GM21619 (cell line): ENCODE data around the gene FAM78B.

Source experiments
- ATAC-seq: cut with Tn5 transposase; IDR thresholded peaks from one replicate; pipeline ENCODE4 v1.9.1; 2021; ENCODE audit not compliant: unreplicated experiment

FAM78B gene

DNA sequence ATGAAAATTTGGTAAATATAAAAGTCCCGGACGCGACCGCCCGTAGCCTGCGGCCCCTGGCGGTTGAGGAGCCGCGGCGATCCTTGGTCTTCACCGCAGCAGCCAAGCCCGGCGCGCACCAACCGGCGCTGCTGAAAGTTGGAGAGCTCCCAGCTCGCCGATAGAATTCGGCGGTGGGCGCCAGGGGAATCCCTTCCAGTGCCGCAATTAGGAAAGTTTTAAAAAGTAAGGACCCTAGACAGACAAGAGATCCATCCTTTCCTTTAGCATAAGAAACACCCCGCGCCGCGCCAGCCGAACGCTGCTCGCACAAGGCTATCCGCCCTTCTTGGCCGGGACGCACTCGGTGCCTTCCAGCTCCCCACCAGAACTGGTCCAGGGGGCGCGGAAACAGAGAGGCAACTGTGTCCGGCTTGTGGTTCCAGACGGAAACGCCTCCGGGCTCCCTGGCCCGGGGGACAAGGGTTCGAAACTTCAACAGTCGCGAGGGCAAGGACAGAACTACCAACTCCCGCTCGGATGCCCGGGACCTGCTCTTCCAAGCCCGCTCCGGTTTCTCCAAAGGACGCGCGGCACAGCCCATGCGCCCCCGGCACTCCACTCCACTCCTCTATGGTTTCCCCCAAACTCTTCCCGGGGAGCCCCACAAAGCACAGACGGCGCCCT lies 1.7 kb downstream of the FAM78B start:
- ATAC-seq, result no peak

DNA sequence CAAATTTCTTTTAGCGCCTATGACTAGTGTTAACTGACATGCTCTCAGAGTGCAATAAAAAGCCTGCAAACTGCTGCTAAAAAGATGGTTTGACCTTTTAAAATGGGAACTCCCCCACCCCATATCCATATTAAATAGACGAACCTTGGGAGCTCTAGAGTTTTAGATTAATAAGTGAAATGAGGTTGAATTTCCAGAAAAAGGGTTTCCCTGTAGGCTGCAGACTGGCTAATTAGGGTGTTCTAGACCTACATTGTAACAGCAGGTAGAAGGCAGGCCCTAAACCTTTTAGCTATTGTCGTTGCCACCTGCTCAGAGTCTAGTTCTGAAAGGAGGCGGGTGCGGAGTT lies 2.2 kb downstream of the FAM78B start:
- ATAC-seq, result no peak

DNA sequence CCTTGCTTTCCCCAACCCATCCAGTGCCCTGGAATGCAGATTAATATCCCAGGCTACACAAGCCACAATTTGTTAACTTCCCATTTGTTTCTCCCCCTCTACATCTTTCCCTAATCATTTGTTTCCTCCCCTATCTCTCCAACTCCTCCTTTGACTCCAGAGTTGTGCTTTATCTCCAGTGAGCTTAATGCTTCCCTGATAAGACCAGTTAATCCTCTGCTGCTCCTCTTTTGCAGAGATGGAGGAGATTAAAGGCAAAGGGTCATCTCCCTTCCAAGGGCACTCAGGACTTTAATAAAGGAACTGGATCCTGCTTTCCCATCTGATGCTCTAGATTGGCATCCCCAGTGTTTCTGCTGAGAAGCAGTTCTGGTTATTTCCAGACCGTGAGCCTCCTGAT lies 7.1 kb downstream of the FAM78B start:
- ATAC-seq, result no peak

DNA sequence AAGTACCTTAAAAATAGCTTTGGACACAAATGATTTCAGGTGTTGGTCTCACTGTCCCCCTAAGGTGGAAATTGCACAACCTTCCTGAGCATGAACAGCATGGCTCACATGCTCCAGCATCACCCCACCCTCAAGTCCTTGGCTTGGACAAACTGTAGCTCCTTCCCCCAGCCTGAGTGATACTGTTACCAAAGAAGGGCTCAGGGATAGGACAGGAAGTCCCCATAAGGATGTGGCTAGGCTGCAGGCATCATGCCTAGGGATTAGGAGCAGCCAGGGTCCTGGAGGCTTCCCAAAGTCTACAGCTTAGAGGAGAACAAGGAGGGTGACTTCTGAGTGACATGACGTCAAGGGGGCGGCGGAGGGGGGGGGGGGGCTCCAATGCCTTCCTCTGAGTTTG lies 10.1 kb downstream of the FAM78B start:
- ATAC-seq, result no peak

DNA sequence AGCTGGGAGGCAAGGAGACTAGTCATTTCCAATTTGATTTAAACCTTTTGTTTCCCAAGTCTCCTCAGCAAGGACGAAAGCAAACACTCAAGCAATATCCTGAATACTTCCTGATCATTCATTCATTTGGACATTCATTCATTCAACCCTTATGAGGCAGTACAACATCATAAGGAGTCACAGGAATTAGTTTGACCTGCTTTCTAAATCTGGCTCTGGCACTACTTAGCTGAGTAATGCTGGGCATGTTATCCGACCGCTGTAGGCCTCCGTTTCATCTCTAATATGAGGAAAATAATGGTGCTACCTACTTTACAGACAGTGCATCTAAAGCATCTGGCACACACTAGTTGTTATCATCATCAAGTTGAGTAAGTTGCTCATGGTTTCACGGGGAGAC lies 11.7 kb downstream of the FAM78B start:
- no peak for ATAC-seq

DNA sequence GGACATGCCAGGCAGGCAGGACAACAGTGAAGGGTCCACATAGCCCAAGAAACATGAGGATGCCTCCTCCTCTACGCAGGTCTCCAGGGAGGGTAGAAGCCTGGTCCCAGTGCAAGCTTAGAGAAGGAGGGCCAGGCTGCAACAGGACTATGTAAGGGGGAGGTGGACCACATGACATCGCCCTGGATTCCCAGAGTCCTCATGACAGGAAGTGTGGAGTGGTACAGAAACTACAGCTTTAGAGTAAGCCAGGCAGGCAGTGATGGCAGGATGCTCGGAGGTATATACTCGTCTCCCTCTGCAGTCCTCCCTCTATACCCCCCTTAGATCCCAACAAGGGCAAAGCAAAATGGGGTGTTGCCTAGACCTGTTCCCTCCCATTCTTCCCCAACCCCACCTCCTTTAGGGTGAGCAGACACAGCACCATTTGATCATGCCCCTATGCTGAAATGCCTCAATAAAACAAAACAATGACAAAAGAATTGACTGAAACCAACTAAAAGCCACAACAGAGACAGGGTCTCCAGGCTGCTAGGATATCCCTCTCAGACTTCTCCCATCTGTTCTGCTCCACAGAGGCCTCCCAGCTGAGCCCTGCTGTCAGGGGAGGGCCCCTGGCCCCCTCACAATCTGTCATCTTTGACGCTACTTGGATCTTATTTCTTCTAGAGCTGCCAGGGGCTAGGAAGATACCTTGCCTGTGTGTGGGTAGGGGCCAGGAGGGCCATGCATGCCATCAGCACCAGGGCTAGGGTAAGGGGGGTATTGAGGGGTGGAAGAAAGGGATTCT lies 13.1 kb downstream of the FAM78B start:
- no peak for ATAC-seq

DNA sequence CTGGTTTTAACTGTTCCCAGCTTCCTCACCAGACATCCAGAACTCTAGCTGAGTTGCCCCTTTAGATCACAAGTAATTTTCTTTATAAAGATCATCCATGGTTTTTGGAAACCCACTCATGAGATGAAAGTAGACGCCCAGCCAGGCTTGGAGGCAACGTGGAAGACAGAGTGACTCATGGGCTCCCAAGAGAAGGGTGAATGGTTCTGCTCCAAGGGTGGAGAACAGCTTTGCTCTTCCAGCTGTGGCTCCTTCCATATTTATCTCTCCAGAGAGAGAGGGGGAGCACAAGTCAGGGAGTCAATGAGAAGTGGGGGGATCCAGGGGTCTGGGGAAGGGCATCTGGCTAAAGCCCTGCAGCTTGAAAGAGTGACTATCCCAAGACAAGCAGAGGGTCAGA lies 13.8 kb downstream of the FAM78B start:
- ATAC-seq, result no peak

DNA sequence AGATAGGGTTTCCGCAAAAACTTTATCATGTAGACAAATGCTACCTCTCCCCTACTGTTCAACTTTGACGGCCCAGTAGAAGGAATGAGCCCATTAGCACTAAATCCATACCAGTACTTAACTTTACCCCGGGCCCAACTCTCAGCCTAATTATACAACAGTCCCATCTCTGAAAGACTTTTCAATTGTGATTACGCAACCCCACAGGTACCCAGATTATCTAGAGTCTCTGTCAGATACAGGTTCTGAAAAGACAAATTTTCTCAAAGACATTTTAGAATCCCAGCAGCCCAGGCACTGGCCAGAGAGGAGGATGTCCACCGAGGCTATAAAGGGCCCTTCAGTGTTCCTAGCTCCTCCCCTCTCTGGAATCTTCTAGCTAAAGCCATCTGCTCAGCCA lies 15.0 kb downstream of the FAM78B start:
- no peak for ATAC-seq

DNA sequence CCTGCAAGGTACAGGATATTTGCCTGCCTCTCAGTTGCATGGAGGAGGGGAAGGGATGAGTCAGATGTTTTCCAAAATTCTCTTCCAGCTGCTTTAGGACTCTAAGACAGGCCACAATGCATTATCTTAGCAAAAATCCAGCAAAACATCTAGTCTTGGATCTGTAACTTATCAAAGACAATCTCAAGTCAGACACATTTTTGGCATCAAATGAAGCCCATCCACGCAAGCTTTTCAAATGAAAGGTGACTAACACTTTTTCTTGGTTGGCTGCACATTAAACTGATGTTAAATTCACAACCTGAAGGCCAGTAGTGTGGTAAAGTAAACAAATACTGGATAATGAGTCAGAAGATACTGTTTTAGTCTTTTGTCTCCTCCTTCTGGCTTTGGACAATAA lies 21.3 kb downstream of the FAM78B start:
- ATAC-seq, result no peak

DNA sequence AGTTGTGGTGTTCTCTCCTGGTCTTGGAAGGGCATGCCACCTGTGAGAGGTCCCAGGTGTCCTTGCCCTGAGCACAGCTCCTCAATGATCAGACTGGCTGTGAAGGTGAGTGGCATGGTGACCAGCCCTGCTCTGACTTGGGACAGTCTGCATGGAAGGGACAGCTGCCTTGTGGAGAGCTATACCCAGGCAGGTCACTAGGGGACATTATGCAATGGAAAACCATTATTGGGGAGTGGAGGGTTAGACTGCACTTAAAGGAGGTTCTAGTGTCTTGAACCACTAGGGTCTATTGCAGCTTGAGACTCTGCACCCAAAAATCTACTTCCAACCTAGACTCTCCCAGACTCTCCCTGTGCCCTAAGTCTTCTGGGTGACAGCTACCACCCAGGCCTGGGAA lies 24.8 kb downstream of the FAM78B start:
- ATAC-seq, result no peak

DNA sequence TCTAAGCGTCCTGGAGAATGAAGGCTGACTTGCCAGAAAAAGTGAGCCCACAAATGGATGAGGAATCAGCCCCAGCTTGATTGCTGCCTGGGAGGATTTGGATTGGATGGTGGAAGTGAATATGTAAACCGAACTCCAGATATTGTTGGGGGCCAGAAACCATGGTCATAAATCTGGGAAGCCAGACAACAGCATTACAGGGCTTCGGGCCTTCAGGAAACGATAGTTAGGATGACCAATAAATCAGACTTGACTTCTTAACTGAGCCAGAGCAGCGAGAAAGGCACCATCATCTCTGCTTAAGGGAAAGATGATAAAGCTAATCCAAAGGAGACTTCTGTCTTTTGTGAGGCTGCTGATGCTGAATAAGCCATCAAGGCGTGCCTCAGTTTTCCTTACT lies 26.6 kb downstream of the FAM78B start:
- no peak for ATAC-seq

DNA sequence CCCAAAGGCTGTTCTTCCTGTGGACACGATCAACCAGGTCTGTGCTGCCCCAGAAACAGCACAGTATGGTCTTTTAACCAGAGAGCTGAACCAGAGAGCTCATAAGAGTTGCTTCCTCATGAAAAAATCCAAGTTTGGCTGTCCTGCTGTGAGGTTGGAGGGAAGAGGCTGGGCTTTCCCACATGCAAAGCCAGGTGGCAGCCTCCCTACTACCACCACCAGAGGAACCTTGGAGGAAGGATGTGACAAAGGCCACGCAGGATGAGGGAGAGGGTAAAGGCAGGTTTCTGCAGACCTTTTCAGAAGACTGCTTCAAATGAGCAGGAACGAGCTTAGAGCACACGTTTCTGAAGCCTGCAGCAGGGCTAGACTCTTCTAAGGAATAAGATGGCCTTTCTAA lies 27.1 kb downstream of the FAM78B start:
- ATAC-seq, result no peak

DNA sequence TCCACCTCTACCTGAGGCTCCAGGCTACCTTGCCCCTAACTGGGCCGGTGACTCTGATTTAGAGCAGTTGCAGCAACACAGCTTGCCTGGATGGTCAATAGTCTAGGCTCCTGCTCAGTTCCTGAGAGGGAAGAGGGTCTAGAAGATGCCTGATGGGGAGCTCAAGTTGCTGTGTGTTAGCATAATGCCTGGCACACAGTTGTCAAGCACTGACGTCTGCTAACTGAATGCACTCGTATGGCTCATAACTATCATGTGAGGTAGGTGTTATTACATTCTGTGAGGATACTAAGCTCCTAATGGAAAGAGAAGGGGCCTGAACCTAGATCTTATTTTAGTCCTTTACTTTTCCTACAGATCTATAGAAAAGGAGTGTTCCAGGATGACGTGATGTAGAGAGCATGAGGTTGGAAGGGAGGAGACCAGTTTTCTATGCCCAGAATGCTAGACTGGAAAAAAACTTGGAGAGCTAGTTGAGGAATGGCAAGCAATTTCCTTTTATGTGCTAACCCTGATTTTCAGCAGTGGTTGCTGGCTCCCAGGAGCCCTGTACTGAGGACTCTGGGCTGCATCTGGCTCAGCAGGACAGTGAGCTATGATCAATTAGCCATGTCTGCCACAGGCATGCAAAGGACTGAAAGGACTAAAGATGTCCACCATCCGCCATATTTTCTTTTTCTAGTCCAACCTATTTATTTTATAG lies 30.0 kb downstream of the FAM78B start:
- ATAC-seq, result no peak

DNA sequence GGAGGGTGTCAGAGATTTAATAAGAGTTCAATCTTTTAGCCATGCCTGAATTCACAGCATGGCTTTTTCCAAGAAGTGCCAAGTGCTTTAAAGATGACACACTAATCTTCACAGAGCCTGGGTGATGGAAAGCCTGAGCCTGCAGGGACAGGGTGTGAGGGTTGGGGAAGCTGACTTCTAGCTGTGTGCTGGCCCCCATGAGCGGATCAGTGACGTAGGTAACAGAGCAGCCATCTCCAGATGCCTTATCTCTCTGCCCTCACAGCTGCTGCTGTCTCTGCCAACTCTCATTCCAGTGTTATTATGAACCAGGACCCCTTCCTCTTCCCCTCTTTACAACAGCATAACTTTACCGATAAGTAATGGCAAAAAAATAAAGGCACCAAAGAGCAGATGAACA lies 30.6 kb downstream of the FAM78B start:
- ATAC-seq, result no peak

DNA sequence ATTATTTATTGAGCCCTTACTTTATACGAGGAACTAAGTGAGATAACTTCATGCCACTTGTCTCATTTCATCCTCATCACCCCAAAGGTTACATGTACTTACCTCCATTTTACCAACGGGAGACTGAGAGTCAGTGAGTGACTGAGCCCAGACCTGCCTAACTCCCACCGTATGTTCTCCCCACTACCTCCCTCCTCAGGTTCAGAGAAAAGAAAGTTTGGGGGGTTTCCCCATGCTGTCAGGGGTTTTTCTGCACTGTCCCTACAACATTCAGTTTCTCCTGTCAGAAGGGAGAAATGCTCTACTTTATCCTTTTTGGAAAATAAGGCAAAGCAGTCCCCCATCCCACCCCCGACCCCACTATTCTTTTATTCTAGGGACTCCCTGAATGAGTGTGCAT lies 32.9 kb downstream of the FAM78B start:
- ATAC-seq, result no peak

DNA sequence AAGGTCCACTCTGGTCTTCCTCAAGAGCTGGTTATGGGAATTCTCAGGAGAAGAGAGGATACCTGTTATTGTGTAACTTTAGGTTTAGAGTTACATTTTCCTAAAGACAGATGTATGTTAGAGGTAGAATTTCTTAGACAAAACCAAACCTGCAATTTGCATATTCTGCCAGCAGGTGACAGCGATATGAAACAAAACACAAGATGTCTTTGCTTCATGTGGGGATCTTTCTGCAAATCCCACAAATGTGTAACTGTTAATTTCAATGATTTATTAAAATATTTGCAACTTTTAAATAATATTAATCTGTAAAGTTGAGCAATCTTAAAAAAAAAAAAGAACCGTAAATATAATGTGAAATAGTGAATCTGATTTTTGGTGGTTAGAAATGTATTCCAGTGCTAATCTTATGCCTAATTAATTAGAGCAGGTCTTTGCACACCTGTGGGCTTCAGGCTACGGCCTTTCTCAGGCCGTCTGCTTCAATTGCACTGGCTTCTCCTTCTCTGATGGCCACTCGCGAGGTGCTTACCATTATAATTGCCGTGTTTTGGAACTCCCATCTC lies 33.4 kb downstream of the FAM78B start:
- no peak for ATAC-seq

DNA sequence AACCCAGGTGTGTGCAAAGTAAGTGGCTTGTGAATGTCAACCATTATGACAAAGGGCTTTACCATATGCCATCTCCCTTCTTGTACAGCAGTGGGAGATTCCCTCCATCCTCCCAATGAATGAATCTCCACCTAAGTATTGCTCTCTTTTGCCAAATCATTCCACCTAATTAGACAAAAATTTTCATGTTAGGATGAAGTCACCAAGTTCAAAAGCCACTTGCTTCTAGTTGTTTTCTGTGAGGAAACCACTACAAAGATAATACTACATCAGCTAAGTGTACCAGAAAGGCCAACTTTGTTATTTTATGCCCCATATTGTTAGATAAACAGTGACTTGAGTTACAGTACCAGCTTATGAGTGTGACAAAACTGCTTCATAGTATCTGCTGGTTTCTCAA lies 34.3 kb downstream of the FAM78B start:
- ATAC-seq, result no peak

DNA sequence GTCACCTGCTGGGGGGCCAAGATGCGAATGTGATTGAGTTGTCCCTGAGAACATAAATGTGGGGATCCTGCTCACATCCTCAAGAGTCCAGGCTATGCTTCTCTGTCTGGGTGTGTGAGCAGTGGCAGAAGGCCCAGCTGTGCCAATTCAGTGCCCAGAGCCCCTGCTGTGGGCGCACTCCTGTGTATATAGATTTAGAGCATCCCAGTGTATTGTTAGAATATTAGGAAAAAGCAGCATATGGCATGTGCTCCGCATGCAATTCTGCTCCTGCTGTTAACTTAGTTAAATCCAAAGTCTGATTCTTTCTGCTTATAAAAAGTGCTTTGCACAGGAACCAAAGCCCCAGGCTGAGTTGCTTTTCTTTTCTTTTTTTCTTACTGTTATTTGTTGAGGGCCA lies 37.8 kb downstream of the FAM78B start:
- ATAC-seq, result no peak

DNA sequence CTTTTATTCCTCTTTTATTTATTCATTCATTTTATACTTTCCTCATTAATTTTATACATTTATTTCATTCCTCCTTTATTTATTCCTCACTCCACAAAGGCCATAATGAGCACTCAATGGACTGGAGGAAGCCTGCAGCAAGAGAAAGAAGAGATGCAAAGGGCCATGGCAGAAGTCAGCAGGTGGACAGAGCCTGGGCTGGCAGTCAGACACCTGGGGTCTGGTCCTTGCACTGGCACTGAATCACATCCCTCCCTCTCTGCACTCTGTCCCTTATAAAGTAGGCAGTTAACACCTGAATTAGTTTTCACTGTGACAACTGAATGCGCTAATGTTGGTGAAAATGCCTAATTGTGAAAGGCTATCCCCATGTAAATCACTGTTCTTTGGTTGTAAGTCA lies 38.6 kb downstream of the FAM78B start:
- no peak for ATAC-seq

DNA sequence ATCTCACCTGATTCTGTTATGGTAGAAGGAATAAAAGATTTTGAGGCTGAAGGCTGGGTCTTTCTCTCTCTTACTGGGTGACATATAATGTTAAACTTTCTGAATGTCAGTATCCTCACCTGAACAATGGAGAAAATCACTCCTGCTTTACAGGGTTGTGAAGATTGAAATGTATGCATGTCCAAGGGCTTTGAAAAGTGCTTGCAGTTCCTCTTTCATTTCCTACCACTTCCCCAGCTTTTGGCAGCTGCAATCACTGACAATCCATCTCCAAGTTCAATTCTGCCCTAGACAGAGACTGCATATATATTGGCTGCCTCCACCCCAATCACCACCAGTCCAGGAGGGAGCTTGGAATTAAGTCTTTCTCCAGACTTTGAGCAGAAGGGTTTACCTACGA lies 39.8 kb downstream of the FAM78B start:
- ATAC-seq, result no peak

DNA sequence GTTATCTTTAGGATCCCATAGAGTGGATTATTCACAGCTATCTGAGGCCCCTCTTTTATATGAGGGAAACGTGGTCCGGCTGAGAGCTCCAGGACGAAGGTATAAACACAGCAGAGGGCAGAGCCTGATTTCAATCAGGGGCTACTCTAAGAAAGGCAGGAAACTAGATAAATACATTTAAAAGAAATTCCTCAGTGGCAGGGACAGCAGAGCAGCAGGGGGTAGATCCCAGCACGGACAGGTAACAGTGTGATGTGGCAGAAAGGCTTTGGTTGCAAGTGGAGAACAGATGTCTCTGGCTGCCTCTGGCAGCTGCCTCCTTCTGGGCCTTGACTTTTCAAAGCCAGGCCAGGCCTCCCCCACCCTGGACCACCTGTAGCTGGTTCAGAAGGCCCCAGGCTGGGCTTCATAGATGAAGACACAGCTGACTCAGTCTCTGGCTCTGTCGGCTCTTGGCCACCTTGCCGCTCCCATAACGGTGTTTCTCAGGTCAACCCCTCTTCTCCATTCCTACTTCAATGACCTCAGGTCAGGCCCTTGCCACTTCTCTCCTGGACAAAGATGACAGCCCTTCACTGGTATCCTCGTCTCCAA lies 43.8 kb downstream of the FAM78B start:
- no peak for ATAC-seq

DNA sequence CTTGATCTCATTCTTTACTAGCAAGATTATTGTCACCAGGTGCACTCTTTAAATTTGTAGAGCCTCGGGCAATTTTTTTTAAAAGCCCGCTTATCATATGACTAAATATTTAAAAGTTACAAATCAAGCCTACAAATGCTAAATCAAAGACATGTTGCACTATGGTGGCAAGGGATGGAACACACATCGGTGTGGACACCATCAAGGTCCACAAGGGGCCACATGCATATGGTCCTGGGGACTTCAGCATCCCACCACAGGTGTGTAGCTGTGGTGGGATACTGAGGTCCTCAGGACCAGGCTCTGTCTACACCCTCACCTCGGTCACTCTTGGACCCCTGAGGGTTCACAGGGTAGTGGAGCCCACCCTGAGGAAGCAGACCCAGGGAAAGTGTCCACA lies 45.8 kb downstream of the FAM78B start:
- ATAC-seq, result no peak
